Testis (tissue), 3 donors: ENCODE measurements around the gene HTT. TPM values are rescaled to one million over a fixed set of nuclear protein-coding genes. Genes with fewer than 3 reads are reported as not detected.

Experiments
- DNase-seq: peaks from one replicate; pipeline ENCODE4 v3.0.0-alpha.2; 2019
- H3K27ac ChIP-seq, 2 donors: fragments of 200-600 bp; sonication (generic); one replicate each; pipeline ENCODE4 v1.5.1; 2019
- H3K27me3 ChIP-seq: fragments of 200-600 bp; sonication (generic); one replicate; pipeline ENCODE4 v1.5.1; 2019
- H3K36me3 ChIP-seq: fragments of 200-600 bp; sonication (generic); one replicate; pipeline ENCODE4 v1.5.1; 2017; ENCODE audit warnings: low read depth; ENCODE audit errors: missing control alignments
- H3K4me1 ChIP-seq: fragments of 200-600 bp; sonication (generic); one replicate; pipeline ENCODE4 v1.5.1; 2019
- H3K4me3 ChIP-seq, 2 donors: fragments of 200-600 bp; sonication (generic); one replicate each; pipeline ENCODE4 v1.5.1; 2017 to 2019
- H3K9me3 ChIP-seq: fragments of 200-600 bp; sonication (generic); one replicate; pipeline ENCODE4 v1.5.1; 2017
- POLR2A ChIP-seq: fragments of 450-650 bp; IDR thresholded peaks from one replicate; pipeline ENCODE4 v1.6.1; 2017; ENCODE audit warnings: antibody characterized with exemption, mild to moderate bottlenecking, moderate library complexity
- WGBS, 2 donors: methylation state at CpG; one replicate each; pipeline ENCODE4 v1.1.5; 2018; 5-methylcytosine and 5-hydroxymethylcytosine counted together
- intact Hi-C: fragments of 100-400 bp; cut with DNase I; formaldehyde crosslinking; loops from one replicate; pipeline ENCODE4 v1.15.1; 2023; ENCODE audit warnings: low total_unique reads
- polyA plus RNA-seq: library from polyadenylated mRNA; stranded (reverse); fragments of 350-450 nt; fragmentation: Illumina TruSeq; extraction: RNeasy Lipid Tissue Mini Kit (QIAGEN cat#74804); gene quantifications from one replicate; pipeline ENCODE4 v1.2.3, GENCODE V29; 2014; ENCODE audit warnings: low read depth, low replicate concordance; ENCODE audit not compliant: insufficient read depth
- total RNA-seq, 2 donors: library from RNA; depleted of rRNA; stranded (reverse); fragments of >200 nt; gene quantifications; one replicate each; pipeline ENCODE4 v1.2.3, GENCODE V29; 2016
- TF ChIP-seq, protein P1 (sequence below), 3 experiments: fragments of 450-650 bp in 2 of 3; fragments of 200-600 bp in 1 of 3; sonication (generic) in 1 of 3; IDR thresholded peaks; one replicate each; pipeline ENCODE4 v1.5.1; 2016 to 2019; ENCODE audit warnings: antibody characterized with exemption in 3 of 3, mild to moderate bottlenecking in 2 of 3, moderate library complexity in 1 of 3

The HTT gene
- total and polyA plus RNA-seq, 3 donors from 2014 or later, result 45.2 to 168 (median 146) TPM

DNA sequence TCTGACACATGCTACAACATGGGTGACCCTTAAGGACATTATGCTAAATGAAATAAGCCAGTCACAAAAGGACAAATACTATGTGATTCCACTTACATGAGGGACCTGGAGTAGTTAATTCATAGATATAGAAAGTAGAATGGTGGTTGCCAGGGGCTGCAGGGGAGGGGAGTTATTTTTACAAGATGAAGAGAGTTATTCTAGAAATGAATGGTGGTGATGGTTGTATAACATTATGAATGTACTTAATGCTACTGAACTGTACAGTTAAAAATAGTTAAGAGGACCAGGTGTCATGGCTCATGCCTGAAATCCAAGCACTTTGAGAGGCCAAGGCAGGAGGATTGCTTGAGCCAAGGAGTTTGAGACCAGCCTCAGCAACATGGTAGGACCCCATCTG, 115.0 kb downstream of the HTT start:
- no peaks in the 10 kb centered on the region for H3K36me3 ChIP-seq
- intact Hi-C loops, result no loop called here
- TF ChIP-seq, protein P1, sequence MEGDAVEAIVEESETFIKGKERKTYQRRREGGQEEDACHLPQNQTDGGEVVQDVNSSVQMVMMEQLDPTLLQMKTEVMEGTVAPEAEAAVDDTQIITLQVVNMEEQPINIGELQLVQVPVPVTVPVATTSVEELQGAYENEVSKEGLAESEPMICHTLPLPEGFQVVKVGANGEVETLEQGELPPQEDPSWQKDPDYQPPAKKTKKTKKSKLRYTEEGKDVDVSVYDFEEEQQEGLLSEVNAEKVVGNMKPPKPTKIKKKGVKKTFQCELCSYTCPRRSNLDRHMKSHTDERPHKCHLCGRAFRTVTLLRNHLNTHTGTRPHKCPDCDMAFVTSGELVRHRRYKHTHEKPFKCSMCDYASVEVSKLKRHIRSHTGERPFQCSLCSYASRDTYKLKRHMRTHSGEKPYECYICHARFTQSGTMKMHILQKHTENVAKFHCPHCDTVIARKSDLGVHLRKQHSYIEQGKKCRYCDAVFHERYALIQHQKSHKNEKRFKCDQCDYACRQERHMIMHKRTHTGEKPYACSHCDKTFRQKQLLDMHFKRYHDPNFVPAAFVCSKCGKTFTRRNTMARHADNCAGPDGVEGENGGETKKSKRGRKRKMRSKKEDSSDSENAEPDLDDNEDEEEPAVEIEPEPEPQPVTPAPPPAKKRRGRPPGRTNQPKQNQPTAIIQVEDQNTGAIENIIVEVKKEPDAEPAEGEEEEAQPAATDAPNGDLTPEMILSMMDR (IDR thresholded peaks at IDR 0.05), result no peak
- TF ChIP-seq POLR2A, result no peak
- no peaks in the 10 kb centered on the region for H3K9me3 ChIP-seq
- no peaks in the 10 kb centered on the region for H3K27me3 ChIP-seq
- H3K4me1 ChIP-seq, result no peaks in the 10 kb centered on the region
- H3K4me3 ChIP-seq, result no peak overlapping the region
- H3K27ac ChIP-seq, result no peak overlapping the region
- DNase-seq, result no peak

DNA sequence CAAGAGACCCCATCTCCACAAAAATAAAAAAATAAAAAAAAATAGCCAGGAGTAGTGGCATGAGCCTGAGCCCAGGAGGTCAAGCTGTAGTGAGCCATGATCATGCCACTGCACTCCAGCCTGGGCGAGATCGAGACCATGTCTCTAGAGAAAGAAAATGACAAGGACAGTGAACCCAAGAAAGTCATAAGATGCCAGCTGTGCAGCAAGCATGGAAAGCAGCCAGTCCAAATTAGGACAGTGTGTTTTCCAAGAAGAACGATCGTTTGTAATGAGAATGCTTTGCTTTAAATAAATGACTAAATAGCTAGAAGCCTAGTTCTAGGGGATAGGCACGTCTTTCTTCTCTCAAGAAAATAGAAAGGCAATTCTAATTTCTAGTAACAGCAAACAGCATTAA, 116.1 kb downstream of the HTT start:
- H3K27me3 ChIP-seq, result no peaks in the 10 kb centered on the region
- H3K9me3 ChIP-seq, result no peaks in the 10 kb centered on the region
- H3K27ac ChIP-seq, result no peak overlapping the region
- TF ChIP-seq, protein P1 (IDR thresholded peaks at IDR 0.05), result no peak
- no peak for TF ChIP-seq POLR2A
- no peaks in the 10 kb centered on the region for H3K4me1 ChIP-seq
- no peaks in the 10 kb centered on the region for H3K36me3 ChIP-seq
- no peak overlapping the region for H3K4me3 ChIP-seq
- DNase-seq, result no peak
- intact Hi-C loops, result no loop called here
- 61 to 75% methylated on average over 5 of the region's 5 CpGs for WGBS, 2 donors

DNA sequence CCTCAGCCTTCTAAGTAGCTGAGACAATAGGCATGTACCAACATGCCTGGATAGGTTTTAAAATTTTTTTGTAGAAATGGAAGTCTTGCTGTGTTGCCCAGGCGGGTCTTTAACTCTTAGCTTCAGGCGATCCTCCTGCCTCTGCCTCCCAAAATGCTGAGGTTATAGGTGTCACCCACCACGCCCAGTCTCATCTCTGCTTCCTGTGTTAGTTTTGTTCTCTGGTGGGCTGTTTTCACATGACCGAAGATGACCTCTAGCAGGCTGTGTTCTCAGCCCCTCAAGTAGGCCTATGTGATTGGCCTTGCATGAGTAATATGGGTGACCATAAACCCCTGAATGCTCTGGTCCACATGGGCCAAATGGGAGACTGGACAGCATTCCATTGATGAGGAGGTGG, 117.7 kb downstream of the HTT start:
- Histone ChIP-seq H3K4me1 (no peaks in the 10 kb centered on the region), H3K4me3 (no peak overlapping the region), H3K27ac (no peak overlapping the region), H3K27me3 (no peaks in the 10 kb centered on the region), H3K9me3 (no peaks in the 10 kb centered on the region), H3K36me3 (no peaks in the 10 kb centered on the region)
- WGBS, 2 donors, result 87 to 92% methylated on average over 4 of the region's 4 CpGs
- TF ChIP-seq, protein P1 (IDR thresholded peaks at IDR 0.05), result no peak
- TF ChIP-seq POLR2A, result no peak
- DNase-seq, result no peak
- intact Hi-C loops, result no loop called here

DNA sequence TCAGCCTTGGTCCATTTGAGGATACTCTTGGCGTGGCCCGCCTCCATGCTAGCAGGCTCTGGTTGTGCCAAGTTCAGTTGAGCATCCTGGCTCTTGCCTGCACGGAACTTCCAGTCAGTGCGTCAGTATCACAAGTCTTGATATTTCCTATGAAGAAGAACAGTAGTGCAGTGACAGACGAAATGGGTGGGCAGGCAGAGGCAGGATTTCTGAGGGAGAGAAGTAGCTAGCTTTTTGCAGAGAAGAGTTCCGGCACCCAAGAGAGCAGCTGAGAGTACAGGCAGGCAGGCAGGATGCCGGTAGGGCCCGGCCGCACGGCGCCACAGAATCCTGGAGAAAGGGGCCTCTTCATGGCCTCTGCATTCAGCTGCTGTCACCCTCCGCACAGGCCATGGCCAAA, 118.3 kb downstream of the HTT start:
- Histone ChIP-seq H3K36me3 (no peaks in the 10 kb centered on the region), H3K27me3 (no peaks in the 10 kb centered on the region), H3K27ac (no peak overlapping the region), H3K4me3 (no peak overlapping the region), H3K9me3 (no peaks in the 10 kb centered on the region), H3K4me1 (no peaks in the 10 kb centered on the region)
- no peak for DNase-seq
- TF ChIP-seq, protein P1 (IDR thresholded peaks at IDR 0.05), result no peak
- TF ChIP-seq POLR2A, result no peak
- 91 to 92% methylated on average over 12 of the region's 12 CpGs for WGBS, 2 donors
- intact Hi-C loops, result no loop called here

DNA sequence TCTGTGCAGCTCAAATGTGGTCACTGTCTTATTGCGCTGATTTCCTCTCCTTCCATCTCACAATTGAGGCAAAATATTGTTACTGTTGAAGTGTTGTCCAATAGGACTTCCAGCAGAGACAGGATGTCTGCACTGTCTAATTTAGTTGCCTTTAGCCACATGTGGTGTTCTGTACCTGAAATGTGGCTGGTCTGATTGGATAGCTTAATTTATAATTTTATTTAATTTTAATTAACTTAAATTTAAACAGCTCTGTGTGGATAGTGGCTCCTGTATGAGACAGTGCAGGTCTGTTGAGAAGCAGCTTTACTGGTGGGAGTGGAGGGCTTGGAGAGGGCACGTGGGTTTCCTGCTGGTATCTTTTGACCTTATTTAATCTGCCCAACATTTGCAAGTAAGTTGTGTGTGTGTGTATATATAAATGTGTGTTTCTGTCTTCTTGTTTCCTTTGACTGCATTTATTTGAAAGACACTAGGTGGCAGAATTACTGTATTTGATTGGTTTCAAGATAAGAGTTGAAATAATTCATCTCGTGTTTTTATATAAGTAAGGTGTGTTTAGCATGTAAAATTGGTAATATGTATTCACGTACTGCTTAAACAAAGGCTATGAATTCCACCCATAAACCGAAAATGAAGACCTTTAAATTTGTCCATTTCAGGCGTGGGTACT, 119.2 kb downstream of the HTT start:
- intact Hi-C loops, result no loop called here
- H3K36me3 ChIP-seq, result no peaks in the 10 kb centered on the region
- 80 to 82% methylated on average over 6 of the region's 6 CpGs for WGBS, 2 donors
- H3K4me3 ChIP-seq, result no peak overlapping the region
- no peaks in the 10 kb centered on the region for H3K27me3 ChIP-seq
- no peak overlapping the region for H3K27ac ChIP-seq
- no peaks in the 10 kb centered on the region for H3K9me3 ChIP-seq
- no peak for DNase-seq
- no peaks in the 10 kb centered on the region for H3K4me1 ChIP-seq
- no peak for TF ChIP-seq POLR2A
- TF ChIP-seq, protein P1 (IDR thresholded peaks at IDR 0.05), result no peak
